Fibroblast of lung (primary cell): ENCODE results near the gene SLC16A2. TPM values are rescaled to one million over a fixed set of nuclear protein-coding genes. Genes with fewer than 3 reads are reported as not detected.
A peak's percentile ranks its signal among the peaks of the same experiment; 100 is the strongest.

Source experiments
- DNase-seq, 2 donors: peaks; one replicate each; pipeline versions ENCODE4 v3.0.0 to v3.0.0-alpha.2; 2010; ENCODE audit warnings: low read depth in 2 of 2
- H2AFZ ChIP-seq: 2 replicates; pipeline ENCODE4 v1.5.1; 2012; ENCODE audit warnings: low read length, control low read depth, inconsistent platforms
- H3K27ac ChIP-seq: 2 replicates; pipeline ENCODE4 v1.5.1; 2011; ENCODE audit warnings: low read length, control low read depth; ENCODE audit not compliant: insufficient read depth
- H3K27me3 ChIP-seq: 2 replicates; pipeline ENCODE4 v1.5.1; 2011; ENCODE audit warnings: mild to moderate bottlenecking, low read length; ENCODE audit not compliant: control insufficient read depth, insufficient read depth
- H3K36me3 ChIP-seq: 2 replicates; pipeline ENCODE4 v1.5.1; 2011; ENCODE audit warnings: low read length; ENCODE audit not compliant: control insufficient read depth, insufficient read depth
- H3K4me1 ChIP-seq: 2 replicates; pipeline ENCODE4 v1.5.1; 2011; ENCODE audit warnings: low read length; ENCODE audit not compliant: control insufficient read depth, insufficient read depth; ENCODE audit errors: extremely low read depth
- H3K4me2 ChIP-seq: 2 replicates; pipeline ENCODE4 v1.5.1; 2011; ENCODE audit warnings: low read length, control low read depth; ENCODE audit not compliant: insufficient read depth; ENCODE audit errors: extremely low read depth
- H3K4me3 ChIP-seq, 4 experiments: fragments of 200-600 bp in 1 of 4; sonication (generic) in 1 of 4; replicated peaks in 1 of 4; 2 replicates each; pipeline ENCODE4 v1.5.1; 2011 to 2016; ENCODE audit warnings: low read length in 4 of 4, low read depth in 3 of 4, mild to moderate bottlenecking in 3 of 4, control low read depth in 2 of 4, inconsistent platforms in 1 of 4, mixed read lengths in 1 of 4; ENCODE audit not compliant: insufficient read depth in 1 of 4; ENCODE audit errors: control extremely low read depth in 1 of 4
- H3K79me2 ChIP-seq: 2 replicates; pipeline ENCODE4 v1.5.1; 2012; ENCODE audit warnings: mild to moderate bottlenecking, low read length, inconsistent platforms; ENCODE audit not compliant: control insufficient read depth, insufficient read depth
- H3K9ac ChIP-seq: 2 replicates; pipeline ENCODE4 v1.5.1; 2011; ENCODE audit warnings: mild to moderate bottlenecking, low read length, control low read depth; ENCODE audit not compliant: insufficient read depth
- H3K9me3 ChIP-seq: 2 replicates; pipeline ENCODE4 v1.5.1; 2012; ENCODE audit warnings: low read depth, low read length; ENCODE audit not compliant: control insufficient read depth, insufficient read depth
- H4K20me1 ChIP-seq: 2 replicates; pipeline ENCODE4 v1.5.1; 2011; ENCODE audit warnings: low read length; ENCODE audit not compliant: control insufficient read depth, insufficient read depth; ENCODE audit errors: extremely low read depth
- CTCF ChIP-seq, 2 donors: IDR thresholded peaks in 1 of 2; conservative IDR thresholded peaks in 1 of 2; 1 replicate in 1 of 2; 2 replicates in 1 of 2; pipeline ENCODE4 v1.5.1; 2011 to 2012; ENCODE audit warnings: low read length in 2 of 2, control low read depth in 1 of 2, inconsistent platforms in 1 of 2, low read depth in 1 of 2, mild to moderate bottlenecking in 1 of 2
- EZH2 ChIP-seq: IDR thresholded peaks from 2 replicates; pipeline ENCODE4 v1.5.1; 2012; ENCODE audit warnings: low read length, control low read depth, mild to moderate bottlenecking; ENCODE audit errors: missing control alignments
- polyA plus RNA-seq, 2 donors: library from polyadenylated mRNA; depleted of rRNA in 1 of 2; stranded (reverse) in 1 of 2; unstranded in 1 of 2; fragments of >200 nt; gene quantifications; 2 replicates each; pipeline ENCODE4 v1.2.1, GENCODE V29; 2011 to 2012; ENCODE audit warnings: missing spikeins in 1 of 2
- total RNA-seq: library from RNA; depleted of rRNA; stranded (reverse); fragments of >200 nt; gene quantifications from 2 replicates; pipeline ENCODE4 v1.2.1, GENCODE V29; 2014

The SLC16A2 gene
- total and polyA plus RNA-seq, 2 donors (not counting 1 experiment from before 2014, with no cell fraction given), result 7.8 to 27.2 TPM

- Histone ChIP-seq H3K36me3 (no peaks in the 10 kb centered on the region), H3K4me1 (no peaks in the 10 kb centered on the region), H3K79me2 (no peaks in the 10 kb centered on the region), H3K27ac (no peak overlapping the region), H3K4me2 (no peak overlapping the region), H3K4me3 (no peak overlapping the region), H4K20me1 (no peaks in the 10 kb centered on the region), H3K9ac (no peak overlapping the region), H3K27me3 (no peaks in the 10 kb centered on the region), H3K9me3 (no peaks in the 10 kb centered on the region), H2AFZ (no peak overlapping the region)
- DNase-seq, result no peak
- no peak for TF ChIP-seq CTCF (conservative IDR thresholded peaks at IDR 0.05 in 1 of 2, IDR thresholded peaks at IDR 0.05 in 1 of 2; ENCODE audit: low read depth in 1 of 2, low read length in 2 of 2)
- no peak for TF ChIP-seq EZH2
Measured at GRCh38 chrX:74506317-74507115, 85.2 kb downstream of the SLC16A2 start.

GRCh38 chrX:74507191-74507590 lies 85.9 kb downstream of the SLC16A2 start:
- Histone ChIP-seq H4K20me1 (no peaks in the 10 kb centered on the region), H3K9me3 (no peaks in the 10 kb centered on the region), H3K4me2 (no peak overlapping the region), H3K36me3 (no peaks in the 10 kb centered on the region), H3K27me3 (no peaks in the 10 kb centered on the region), H3K9ac (no peak overlapping the region), H3K4me1 (no peaks in the 10 kb centered on the region), H3K4me3 (no peak overlapping the region), H3K79me2 (no peaks in the 10 kb centered on the region), H2AFZ (no peak overlapping the region), H3K27ac (no peak overlapping the region)
- TF ChIP-seq CTCF (conservative IDR thresholded peaks at IDR 0.05 in 1 of 2, IDR thresholded peaks at IDR 0.05 in 1 of 2; ENCODE audit: low read depth in 1 of 2, low read length in 2 of 2) (no peak), EZH2 (no peak)
- DNase-seq, result no peak

- H3K27ac ChIP-seq, result no peak overlapping the region
- H3K9me3 ChIP-seq, result no peaks in the 10 kb centered on the region
Measured at GRCh38 chrX:74509989-74510388, 88.7 kb downstream of the SLC16A2 start.

More at GRCh38 chrX:74509989-74510388, 88.7 kb downstream of the SLC16A2 start:
- no peak for TF ChIP-seq EZH2
- no peak for TF ChIP-seq CTCF (conservative IDR thresholded peaks at IDR 0.05 in 1 of 2, IDR thresholded peaks at IDR 0.05 in 1 of 2; ENCODE audit: low read depth in 1 of 2, low read length in 2 of 2)
- DNase-seq, result peak in 1 of 2 donors; percentile 51
- Histone ChIP-seq H3K9ac (no peak overlapping the region), H3K36me3 (no peaks in the 10 kb centered on the region), H3K27me3 (no peaks in the 10 kb centered on the region), H3K4me1 (no peaks in the 10 kb centered on the region), H2AFZ (no peak overlapping the region), H3K79me2 (no peaks in the 10 kb centered on the region), H4K20me1 (no peaks in the 10 kb centered on the region), H3K4me2 (no peak overlapping the region), H3K4me3 (no peak overlapping the region)
